NCI-H2029 treated with DMSO at 0.1 percent for 48 hours (cell line): ENCODE data around the gene RAX2.

Experiments used
- DNase-seq: peaks from one replicate; lab custom pipeline; 2025; lab: John Stamatoyannopoulos, UW

The RAX2 gene

DNA sequence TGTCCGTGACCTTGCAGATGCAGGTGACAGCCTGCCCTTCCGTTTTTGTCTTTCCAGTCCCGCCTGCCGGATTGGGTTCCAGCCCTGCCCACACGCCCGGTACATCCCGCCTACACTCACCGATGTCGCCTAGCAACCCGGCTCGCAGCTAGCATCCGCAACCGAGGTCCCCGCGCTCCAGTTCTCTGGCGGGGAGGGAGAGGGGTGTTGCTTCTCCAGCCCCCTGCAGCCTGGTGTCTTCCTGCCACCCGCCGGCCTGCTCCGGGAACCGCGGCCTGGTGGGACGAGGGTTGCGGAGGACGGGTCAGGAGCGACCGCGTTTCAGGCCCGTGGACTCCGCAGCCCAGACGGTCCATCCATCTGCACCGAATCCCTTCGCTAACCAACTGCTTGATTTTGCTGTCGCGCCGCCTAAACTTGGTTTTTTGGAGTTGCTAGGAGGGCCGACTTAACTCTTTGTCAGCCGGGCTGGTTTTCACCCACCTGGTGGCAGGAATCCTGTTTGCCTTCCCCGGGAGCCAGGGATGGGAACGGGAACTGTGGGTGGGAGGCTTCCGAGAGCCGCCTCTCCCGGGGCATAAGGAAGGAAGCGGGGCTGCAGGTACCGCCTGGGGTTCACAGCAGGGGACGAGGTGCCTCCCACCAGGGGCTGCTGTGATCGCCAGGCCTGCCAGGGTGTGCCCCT lies 29.5 kb upstream of the RAX2 start:
- DNase-seq: peak; percentile 5

DNA sequence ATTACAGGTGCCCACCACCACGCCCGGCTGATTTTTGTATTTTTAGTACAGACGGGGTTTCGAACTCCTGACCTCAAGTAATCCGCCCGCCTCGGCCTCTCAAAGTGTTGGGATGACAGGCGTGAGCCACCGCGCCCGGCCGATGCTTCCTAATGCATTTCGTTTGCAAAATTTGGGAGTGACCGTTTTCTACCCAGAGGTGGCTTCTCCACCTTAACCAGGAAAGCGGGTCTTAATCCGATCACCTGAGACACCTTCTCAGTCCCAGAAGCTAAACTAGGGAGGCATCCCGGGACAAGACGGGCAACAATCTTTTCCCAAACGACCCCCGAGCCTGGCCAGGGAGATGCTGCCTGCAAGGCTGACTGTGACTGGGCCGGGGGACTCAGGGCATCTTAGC lies 29.0 kb upstream of the RAX2 start:
- DNase-seq: no peak

DNA sequence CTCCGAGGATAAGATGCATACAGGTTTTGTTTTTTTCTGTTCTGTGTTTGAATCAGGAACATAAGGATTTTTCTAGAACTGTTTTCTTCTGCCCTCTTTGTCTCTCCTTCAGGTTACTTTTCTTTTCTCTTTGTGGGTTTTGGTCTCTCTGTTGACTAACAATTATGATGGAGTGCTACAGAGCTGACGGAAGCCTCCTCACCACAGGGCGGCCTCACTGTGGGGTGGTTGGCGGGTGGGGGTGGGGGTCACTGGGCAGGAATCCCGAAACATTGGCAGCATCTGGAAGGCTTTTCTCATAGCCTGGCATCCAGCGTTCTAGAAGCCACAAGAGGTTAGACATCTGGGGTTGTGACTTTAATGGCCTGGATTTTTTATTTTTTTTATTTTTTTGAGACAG lies 26.1 kb upstream of the RAX2 start:
- DNase-seq: no peak

GRCh38 chr19:3796358-3796757 lies 24.3 kb upstream of the RAX2 start:
- no peak for DNase-seq

DNA sequence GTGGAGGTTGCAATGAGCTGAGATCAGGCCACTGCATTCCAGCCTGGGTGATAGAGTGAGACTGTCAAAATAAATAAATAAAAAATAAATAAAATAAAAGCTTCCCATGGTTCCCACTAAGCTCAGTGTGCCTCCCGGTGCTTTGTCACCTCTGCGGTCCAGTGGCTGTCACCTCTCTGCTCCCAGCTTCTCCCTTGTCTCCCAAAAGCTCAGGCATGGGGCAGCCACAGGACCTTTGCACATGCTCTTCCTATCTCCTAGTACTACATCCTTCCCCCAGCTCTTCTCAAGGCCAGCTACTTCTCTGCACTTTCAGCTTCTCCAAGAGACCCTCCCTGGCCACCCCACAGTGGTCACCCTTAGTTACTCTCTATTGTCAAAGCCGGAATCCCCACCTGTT lies 21.8 kb upstream of the RAX2 start:
- no peak for DNase-seq

- DNase-seq: no peak
Observed at GRCh38 chr19:3792114-3792513, 20.1 kb upstream of the RAX2 start.

GRCh38 chr19:3790941-3791340 lies 18.9 kb upstream of the RAX2 start:
- no peak for DNase-seq

GRCh38 chr19:3790209-3790734 lies 18.2 kb upstream of the RAX2 start:
- no peak for DNase-seq

- DNase-seq: no peak
Observed at GRCh38 chr19:3788996-3789778, 17.2 kb upstream of the RAX2 start.

DNA sequence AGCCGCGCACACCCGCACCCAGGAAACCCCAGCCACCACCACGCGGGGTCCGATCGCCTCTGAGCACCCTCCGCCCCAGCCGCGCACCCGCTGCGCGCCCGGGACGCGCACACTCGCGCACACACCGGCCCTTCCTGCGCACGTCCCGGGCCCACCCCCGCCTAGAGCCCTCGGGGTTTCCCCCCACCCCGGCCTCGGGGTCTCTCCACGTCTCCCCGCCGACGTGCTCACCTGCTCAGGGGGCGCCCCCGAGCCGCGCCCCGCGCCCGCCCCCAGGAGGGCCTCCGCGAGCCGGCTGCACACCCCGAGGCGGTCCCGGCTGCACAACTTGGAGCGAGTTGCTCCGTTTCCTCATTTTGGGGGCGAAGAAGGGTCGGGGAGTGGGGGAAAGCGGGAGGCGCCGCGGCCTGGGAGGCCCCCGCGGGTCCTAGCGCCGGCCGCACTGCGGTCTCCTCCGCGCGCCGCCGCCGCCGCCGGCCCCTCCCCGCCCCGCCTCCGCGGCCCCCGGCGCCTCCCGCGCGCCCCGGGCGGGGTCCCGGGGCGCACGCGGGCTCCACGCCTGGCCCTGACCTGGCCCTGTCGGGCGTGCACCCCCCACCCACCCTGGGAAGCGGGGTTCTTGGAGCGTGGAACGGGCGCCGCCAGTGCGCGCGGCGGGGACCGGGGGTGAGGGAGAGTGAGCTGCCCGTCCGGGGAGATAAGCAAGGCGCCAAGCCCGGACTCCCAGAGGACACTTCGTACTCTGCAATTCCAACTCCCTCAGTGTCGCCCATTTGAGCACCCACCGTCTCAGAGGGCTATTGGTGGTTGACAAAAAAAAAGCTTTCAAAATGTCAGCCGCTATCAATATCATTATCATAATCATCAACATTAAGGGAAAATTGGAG lies 14.2 kb upstream of the RAX2 start, which contains the start of gene MATK:
TSS of gene MATK (minus strand) at position 444 of the 887 bp plus-strand sequence. CDS start 1,246 bp downstream, outside the sequence.
- no peak for DNase-seq

DNA sequence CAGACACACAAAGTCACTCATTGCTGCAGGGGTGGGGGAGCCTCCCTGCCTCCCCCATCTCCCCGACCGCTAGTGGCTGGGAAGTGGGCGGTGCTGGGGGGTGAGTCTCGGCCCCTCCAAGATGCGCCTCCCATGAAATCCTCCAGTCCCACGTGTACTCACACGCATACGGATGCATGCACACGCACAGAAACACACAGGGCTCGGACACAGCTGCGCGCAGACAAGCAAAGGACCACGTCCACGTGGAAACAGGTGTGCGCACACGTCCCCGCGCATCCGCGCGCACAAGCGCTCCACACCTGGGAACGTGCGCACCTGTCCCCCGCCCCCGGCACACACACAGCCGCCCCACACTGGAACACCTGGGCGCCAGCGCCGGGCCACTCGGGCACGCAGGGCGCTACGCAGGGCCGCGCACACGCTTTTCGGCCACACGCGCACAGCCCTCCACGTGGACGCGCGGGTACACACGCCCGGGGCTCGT lies 13.5 kb upstream of the RAX2 start:
- no peak for DNase-seq

DNA sequence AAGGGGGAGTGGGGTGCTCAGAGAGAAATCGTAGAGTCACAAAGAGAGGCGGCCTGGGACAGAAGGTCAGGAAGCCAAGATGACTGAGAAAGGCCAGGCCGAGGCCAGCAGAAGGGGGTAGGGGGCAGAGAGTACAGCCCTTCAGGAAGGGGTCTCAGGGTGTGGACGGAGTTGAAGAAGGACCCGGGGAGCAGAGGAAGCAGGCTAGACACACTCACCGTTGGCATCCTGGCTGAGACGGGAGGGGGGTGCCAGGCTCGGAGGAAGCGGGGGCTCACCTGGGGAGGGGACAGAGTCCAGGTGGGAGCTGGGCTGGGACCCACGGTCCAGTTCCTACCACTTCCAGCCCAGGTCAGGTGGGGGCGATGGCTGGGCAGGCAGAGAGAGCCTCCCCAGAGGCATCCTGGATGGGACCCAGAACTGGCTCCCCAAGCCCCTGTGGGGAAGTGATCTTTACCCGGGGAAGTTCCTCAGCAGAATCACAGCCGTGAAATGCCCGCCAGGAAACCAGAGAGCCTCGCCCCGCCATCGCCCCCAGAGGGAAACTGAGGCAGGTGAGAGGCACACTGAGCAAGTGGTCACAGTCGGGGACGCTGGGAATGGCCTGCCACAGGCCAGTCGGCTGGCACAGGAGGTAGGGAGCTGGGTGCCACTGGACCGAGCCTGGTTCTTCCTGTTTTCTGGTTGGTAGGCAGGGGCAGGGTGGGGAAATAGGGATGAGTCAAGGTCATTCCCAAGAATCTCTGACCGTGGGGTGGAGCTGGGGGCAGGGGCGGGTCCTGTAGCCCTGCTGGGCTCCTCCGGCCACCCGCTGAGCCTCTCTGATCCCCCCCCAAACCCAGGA lies 12.8 kb upstream of the RAX2 start:
- no peak for DNase-seq

GRCh38 chr19:3783660-3784584 lies 11.9 kb upstream of the RAX2 start:
- no peak for DNase-seq

GRCh38 chr19:3782903-3783302 lies 10.9 kb upstream of the RAX2 start:
- DNase-seq: no peak

DNA sequence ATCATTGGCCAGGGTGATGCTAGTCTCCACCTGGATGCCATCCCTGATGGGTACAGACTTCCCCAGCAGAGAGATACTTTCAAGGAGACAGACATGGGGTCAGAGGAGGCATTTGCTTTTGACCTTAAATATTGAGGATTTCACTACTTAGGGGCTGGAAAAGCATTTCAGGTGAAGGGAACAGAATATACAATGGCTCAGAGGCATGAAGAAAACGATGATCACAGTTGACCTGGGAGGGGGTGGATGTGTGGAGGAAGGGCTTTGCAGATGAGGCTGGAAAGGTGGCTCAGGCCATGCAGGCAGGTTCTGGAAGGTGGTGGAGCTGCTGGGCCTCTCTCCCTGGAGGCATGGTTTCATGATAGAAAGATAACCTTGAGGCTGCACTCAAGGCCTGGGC lies 10.3 kb upstream of the RAX2 start:
- DNase-seq: no peak

DNA sequence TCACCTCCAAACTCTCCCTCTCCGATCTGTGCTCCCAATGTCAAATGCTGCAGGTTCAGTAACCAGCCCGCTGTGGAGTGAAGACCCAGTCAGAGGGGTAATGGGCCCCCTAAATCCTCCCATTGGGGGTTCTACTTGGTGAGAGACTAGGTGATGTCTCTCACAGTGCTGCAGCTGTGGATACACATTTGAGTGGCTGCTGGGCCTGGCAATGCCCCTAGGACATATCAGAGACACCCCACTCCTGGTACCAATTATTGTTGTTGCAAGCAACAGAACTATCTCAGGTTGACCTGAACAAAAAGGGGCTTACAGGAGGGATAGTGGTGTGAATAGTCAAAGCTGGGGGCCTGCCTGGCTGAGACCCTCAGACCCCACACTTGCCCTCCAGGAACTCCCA lies 9.6 kb upstream of the RAX2 start:
- no peak for DNase-seq

DNA sequence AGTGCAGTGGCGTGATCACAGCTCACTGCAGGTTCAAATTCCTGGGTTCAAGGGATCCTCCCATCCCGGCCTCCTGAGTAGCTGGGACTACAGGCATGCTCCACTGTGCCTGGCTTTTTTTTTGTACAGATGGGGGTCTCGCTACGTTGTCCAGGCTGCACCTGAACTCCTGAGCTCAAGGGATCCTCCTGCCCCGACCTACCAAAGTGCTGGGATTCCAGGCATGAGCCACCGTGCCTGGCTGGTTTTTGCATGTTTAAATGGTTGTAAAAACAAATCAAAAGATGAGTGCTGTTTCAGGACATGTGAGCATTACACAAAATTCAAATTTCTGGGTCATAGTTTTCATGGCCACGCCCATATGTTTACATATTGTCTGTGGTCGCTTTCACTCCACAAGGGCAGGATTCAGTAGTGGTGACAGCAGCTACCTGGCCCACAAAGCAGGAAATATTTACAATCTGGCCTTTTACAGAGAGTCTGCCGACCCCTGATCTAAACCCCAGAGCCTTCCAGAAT lies 8.8 kb upstream of the RAX2 start:
- DNase-seq: no peak

- no peak for DNase-seq
Observed at GRCh38 chr19:3778899-3779723, 7.1 kb upstream of the RAX2 start.
